ENCODE data around the gene PIPOX. TPM values are rescaled to one million over a fixed set of nuclear protein-coding genes. Genes with fewer than 3 reads are reported as not detected.

The PIPOX gene
- total RNA-seq, 4 donors from 2014 or later = 0.98 to 4.3 (median 1.5) TPM

- TF ChIP-seq, protein P1, sequence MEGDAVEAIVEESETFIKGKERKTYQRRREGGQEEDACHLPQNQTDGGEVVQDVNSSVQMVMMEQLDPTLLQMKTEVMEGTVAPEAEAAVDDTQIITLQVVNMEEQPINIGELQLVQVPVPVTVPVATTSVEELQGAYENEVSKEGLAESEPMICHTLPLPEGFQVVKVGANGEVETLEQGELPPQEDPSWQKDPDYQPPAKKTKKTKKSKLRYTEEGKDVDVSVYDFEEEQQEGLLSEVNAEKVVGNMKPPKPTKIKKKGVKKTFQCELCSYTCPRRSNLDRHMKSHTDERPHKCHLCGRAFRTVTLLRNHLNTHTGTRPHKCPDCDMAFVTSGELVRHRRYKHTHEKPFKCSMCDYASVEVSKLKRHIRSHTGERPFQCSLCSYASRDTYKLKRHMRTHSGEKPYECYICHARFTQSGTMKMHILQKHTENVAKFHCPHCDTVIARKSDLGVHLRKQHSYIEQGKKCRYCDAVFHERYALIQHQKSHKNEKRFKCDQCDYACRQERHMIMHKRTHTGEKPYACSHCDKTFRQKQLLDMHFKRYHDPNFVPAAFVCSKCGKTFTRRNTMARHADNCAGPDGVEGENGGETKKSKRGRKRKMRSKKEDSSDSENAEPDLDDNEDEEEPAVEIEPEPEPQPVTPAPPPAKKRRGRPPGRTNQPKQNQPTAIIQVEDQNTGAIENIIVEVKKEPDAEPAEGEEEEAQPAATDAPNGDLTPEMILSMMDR (IDR thresholded peaks at IDR 0.05; ENCODE audit: low read depth) = no peak
Observed at GRCh38 chr17:29020576-29020975, 22.4 kb upstream of the PIPOX start.

- TF ChIP-seq, protein P1 (IDR thresholded peaks at IDR 0.05; ENCODE audit: low read depth) = no peak
Observed at GRCh38 chr17:29021226-29021625, 21.7 kb upstream of the PIPOX start.

- TF ChIP-seq, protein P1 (IDR thresholded peaks at IDR 0.05; ENCODE audit: low read depth) = no peak
Observed at GRCh38 chr17:29022074-29022473, 20.9 kb upstream of the PIPOX start.

DNA sequence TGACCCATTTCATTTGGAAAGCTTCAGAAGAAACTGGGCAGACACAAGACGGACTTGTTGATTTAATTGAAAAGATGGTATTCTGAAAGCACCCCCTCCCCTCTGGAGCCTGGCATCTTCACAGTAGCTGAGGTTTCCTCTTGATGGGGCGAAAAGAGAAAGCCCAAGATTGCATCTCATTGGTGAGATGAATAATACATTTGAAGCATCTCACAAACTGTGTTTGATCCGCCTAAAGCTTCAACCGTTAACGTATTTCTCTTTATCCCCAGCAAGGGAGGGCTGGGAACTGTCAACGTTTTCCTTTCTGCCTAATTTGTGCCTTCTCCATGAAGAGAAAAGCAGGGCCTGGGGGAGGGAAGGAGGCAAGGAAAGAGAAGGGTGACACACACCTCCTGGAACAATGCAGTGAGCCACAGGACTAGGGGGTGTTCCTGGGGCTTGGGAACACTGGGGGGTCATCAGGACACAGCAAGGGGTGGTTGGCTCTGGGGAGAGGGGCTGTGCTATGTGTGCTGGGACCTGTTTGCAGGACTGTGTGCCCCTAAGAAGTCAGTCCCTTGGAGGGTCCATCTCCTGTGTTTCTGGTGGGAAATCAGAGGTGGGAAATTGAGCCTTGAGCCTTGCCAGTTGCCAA, 18.5 kb upstream of the PIPOX start:
- TF ChIP-seq, protein P1 (IDR thresholded peaks at IDR 0.05; ENCODE audit: low read depth) = no peak

DNA sequence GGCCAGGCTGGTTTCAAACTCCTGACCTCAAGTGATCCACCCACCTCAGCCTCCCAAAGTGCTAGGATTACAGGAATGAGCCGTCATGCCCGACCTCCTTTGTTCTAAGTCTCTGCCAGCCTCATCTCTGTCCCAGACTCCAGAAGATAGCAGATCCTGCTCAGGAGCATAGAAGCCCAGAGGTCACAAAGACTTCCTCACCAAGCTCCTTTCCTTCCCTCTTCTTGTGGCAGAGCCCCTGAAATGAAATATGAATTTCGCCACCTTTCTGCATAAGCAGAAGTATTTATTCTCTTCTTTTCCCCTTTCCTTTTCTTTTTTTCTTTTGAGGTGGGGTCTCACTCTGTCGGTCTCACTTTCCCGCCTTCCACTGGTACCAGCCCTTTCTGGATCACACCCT, 11.5 kb upstream of the PIPOX start:
- TF ChIP-seq, protein P1 (IDR thresholded peaks at IDR 0.05; ENCODE audit: low read depth) = no peak

GRCh38 chr17:29032013-29032856, 10.7 kb upstream of the PIPOX start:
- TF ChIP-seq, protein P1 (IDR thresholded peaks at IDR 0.05; ENCODE audit: low read depth) = no peak

DNA sequence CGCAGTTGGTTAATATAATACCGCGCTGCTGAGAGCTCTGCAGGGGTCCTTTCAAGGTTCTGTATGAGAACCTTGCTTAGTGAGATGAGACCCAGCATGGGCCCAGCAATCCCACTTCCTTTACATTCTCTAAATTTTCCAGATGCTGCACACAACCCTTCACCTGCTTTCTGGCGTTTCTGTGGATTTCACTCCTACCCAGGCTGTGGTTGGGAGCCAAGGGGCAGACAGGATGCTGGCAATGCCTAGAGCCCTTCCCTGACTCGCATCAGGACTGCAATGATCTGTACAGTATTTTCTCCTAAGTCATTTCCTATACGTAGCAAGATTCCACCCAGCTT, 10.1 kb upstream of the PIPOX start:
- TF ChIP-seq, protein P1 (IDR thresholded peaks at IDR 0.05; ENCODE audit: low read depth) = no peak
